Upper lobe of left lung (tissue), 6 donors: ENCODE results near the gene MPV17L2. TPM values are rescaled to one million over a fixed set of nuclear protein-coding genes. Genes with fewer than 3 reads are reported as not detected.
"Not testable (repeated sequence)": the region's sequence is repeated elsewhere in the genome, so short reads cannot be mapped to it uniquely, and the experiment has no call there.

Experiments used
- ATAC-seq, 2 donors: fragments of 200-7000 bp; cut with Tn5 transposase; one replicate each; pipeline ENCODE4 v1.9.1; 2022; ENCODE audit warnings: mild to moderate bottlenecking in 2 of 2, moderate library complexity in 2 of 2; ENCODE audit not compliant: low FRiP score in 2 of 2
- DNase-seq, 2 donors: peaks; one replicate each; pipeline ENCODE4 v3.0.0-alpha.2; 2019 to 2020
- H3K27ac ChIP-seq, 4 donors: fragments of 200-600 bp; sonication (generic); one replicate each; pipeline ENCODE4 v1.5.1; 2016 to 2019
- H3K27me3 ChIP-seq, 4 donors: fragments of 200-600 bp; sonication (generic); one replicate each; pipeline ENCODE4 v1.5.1; 2017 to 2019
- H3K36me3 ChIP-seq, 4 donors: fragments of 200-600 bp; sonication (generic); one replicate each; pipeline ENCODE4 v1.5.1; 2016 to 2019
- H3K4me1 ChIP-seq, 4 donors: fragments of 200-600 bp; sonication (generic); one replicate each; pipeline ENCODE4 v1.5.1; 2018 to 2019
- H3K4me3 ChIP-seq, 4 donors: fragments of 200-600 bp; sonication (generic); one replicate each; pipeline ENCODE4 v1.5.1; 2017 to 2019; ENCODE audit warnings: mild to moderate bottlenecking in 2 of 4, moderate library complexity in 1 of 4
- H3K9me3 ChIP-seq, 4 donors: fragments of 200-600 bp; sonication (generic); one replicate each; pipeline ENCODE4 v1.5.1; 2018 to 2019
- EP300 ChIP-seq, 4 donors: sonication (generic); formaldehyde crosslinking; IDR thresholded peaks; one replicate each; pipeline ENCODE4 v1.5.1; 2017; ENCODE audit warnings: antibody characterized with exemption in 4 of 4, control low read depth in 2 of 4
- POLR2A ChIP-seq, 4 donors: fragments of 450-650 bp; IDR thresholded peaks; one replicate each; pipeline ENCODE4 v1.5.1; 2016 to 2017; ENCODE audit warnings: antibody characterized with exemption in 4 of 4, mild to moderate bottlenecking in 2 of 4
- POLR2AphosphoS5 ChIP-seq, 2 donors: sonication (generic); formaldehyde crosslinking; IDR thresholded peaks; one replicate each; pipeline ENCODE4 v1.5.1; 2017; ENCODE audit warnings: antibody characterized with exemption in 2 of 2
- WGBS, 2 donors: methylation state at CpG; one replicate each; pipeline ENCODE4 v1.1.5; 2017 to 2018; 5-methylcytosine and 5-hydroxymethylcytosine counted together
- total RNA-seq, 6 donors: library from RNA; depleted of rRNA in 4 of 6; stranded (reverse); fragments of >200 nt in 4 of 6; gene quantifications; one replicate each; pipeline versions ENCODE4 v1.1.0 to v1.2.1, GENCODE V29; 2016 to 2021
- TF ChIP-seq, protein P1 (sequence below), 6 experiments: fragments of 450-650 bp in 4 of 6; fragments of 200-600 bp in 2 of 6; sonication (generic) in 2 of 6; IDR thresholded peaks; one replicate each; pipeline ENCODE4 v1.5.1; 2016 to 2019; ENCODE audit warnings: antibody characterized with exemption in 6 of 6
- donor health status: DM: no; HTN: no; CAD: no; lungs with moderate emphysema.
- donor health status: DM: no; HTN: yes; CAD: no; lungs with severe emphysema.

MPV17L2 gene
- total RNA-seq, 6 donors from 2014 or later, result 10.7 to 18.8 (median 13.3) TPM

DNA sequence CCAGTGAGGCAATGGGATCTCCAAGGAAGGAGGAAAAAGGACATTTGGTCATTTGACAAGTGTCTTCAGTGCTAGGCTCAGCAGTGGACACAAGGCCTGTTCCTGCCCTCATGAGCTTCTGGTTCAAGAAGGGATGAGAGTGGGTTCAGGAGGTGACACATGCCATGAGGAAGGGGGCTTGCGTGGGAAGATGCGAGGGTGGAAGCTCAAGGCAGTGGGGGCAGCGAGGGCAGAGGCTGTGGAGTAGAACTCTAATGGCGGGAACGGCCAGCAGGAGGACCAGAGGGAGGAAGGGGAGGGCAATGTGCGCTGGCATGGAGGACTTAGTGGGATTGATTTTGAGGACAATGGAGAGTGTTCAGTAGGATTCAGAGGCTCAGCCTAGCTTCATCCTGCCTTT, 36.8 kb upstream of the MPV17L2 start:
- H3K27ac ChIP-seq, result peak overlapping the region in 3 of 4 donors; percentile 58 to 75 (median 67)
- no peaks in the 10 kb centered on the region for H3K27me3 ChIP-seq
- peaks cover 0 to 8% (median 6%) of the 10 kb centered on the region in 4 donors for H3K36me3 ChIP-seq
- DNase-seq (no peak), ATAC-seq (no peak)
- WGBS, 2 donors, result 87 to 93% methylated on average over 6 of the region's 6 CpGs
- H3K4me1 ChIP-seq, result peaks cover 49 to 66% (median 53%) of the 10 kb centered on the region in 4 donors
- H3K9me3 ChIP-seq, result no peaks in the 10 kb centered on the region
- TF ChIP-seq POLR2AphosphoS5 (IDR thresholded peaks at IDR 0.05), result no peak
- TF ChIP-seq, protein P1, sequence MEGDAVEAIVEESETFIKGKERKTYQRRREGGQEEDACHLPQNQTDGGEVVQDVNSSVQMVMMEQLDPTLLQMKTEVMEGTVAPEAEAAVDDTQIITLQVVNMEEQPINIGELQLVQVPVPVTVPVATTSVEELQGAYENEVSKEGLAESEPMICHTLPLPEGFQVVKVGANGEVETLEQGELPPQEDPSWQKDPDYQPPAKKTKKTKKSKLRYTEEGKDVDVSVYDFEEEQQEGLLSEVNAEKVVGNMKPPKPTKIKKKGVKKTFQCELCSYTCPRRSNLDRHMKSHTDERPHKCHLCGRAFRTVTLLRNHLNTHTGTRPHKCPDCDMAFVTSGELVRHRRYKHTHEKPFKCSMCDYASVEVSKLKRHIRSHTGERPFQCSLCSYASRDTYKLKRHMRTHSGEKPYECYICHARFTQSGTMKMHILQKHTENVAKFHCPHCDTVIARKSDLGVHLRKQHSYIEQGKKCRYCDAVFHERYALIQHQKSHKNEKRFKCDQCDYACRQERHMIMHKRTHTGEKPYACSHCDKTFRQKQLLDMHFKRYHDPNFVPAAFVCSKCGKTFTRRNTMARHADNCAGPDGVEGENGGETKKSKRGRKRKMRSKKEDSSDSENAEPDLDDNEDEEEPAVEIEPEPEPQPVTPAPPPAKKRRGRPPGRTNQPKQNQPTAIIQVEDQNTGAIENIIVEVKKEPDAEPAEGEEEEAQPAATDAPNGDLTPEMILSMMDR (IDR thresholded peaks at IDR 0.05), result no peak
- no peak for TF ChIP-seq EP300 (IDR thresholded peaks at IDR 0.05)
- no peak for TF ChIP-seq POLR2A (IDR thresholded peaks at IDR 0.05)
- no peak overlapping the region for H3K4me3 ChIP-seq

DNA sequence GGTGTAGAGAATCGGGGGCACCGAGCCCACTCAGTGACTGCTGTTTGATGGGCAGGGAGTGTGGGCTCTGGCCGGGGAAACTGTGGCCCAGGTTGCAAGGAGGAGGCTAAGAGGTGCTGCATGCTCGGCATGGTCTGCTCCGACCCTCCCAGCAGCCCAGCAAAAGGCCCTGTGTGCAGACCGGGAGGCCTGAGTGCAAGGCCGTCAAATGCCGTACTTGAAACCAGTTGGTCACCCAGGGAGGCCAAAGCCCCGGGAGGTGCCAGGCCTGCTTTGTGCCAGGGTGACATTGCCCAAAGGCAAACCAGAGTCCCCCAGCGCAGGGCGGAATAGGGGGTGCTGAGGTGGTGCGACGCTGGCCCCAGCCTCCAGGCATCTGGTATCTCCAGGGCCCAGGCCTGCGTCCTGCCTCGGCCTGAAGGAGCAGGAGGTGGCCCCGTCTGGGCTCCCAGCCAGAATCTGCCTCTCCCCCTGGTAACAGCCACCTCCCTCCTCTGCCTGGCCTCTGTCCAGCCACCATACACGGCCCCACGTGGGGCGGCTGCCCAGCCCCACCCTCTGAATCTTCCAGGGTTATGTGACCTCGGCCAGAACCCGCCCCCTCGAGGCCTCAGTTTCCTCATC, 36.1 kb upstream of the MPV17L2 start:
- TF ChIP-seq EP300 (IDR thresholded peaks at IDR 0.05) (no peak), POLR2A (IDR thresholded peaks at IDR 0.05) (peak in 1 of 4 donors; percentile 42)
- DNase-seq (peak; percentile 86 to 90), ATAC-seq (peak in 1 of 2 donors; percentile 45)
- H3K4me1 ChIP-seq, result peaks cover 49 to 66% (median 51%) of the 10 kb centered on the region in 4 donors
- WGBS, 2 donors, result 41 to 45% methylated on average over 12 to 22 of the region's 22 CpGs
- no peaks in the 10 kb centered on the region for H3K27me3 ChIP-seq
- H3K27ac ChIP-seq, result peak overlapping the region; percentile 22 to 75 (median 62)
- no peak overlapping the region for H3K4me3 ChIP-seq
- H3K9me3 ChIP-seq, result no peaks in the 10 kb centered on the region
- H3K36me3 ChIP-seq, result peaks cover 0 to 8% (median 7%) of the 10 kb centered on the region in 4 donors

GRCh38 chr19:18157465-18158063, 35.5 kb upstream of the MPV17L2 start:
- Histone ChIP-seq H3K27ac (peak overlapping the region; percentile 22 to 75 (median 62)), H3K27me3 (no peaks in the 10 kb centered on the region), H3K4me1 (peaks cover 46 to 65% (median 49%) of the 10 kb centered on the region in 4 donors), H3K4me3 (no peak overlapping the region), H3K9me3 (no peaks in the 10 kb centered on the region), H3K36me3 (peaks cover 4 to 13% (median 12%) of the 10 kb centered on the region in 4 donors)
- no peak for ATAC-seq
- no peak for TF ChIP-seq POLR2AphosphoS5 (IDR thresholded peaks at IDR 0.05)
- TF ChIP-seq EP300 (IDR thresholded peaks at IDR 0.05), result no peak
- TF ChIP-seq, protein P1 (IDR thresholded peaks at IDR 0.05), result no peak
- TF ChIP-seq POLR2A (IDR thresholded peaks at IDR 0.05), result no peak
- DNase-seq, result peak in 1 of 2 donors; percentile 78
- 43 to 52% methylated on average over 16 to 18 of the region's 18 CpGs for WGBS, 2 donors

- TF ChIP-seq POLR2A (IDR thresholded peaks at IDR 0.05), result no peak
- no peaks in the 10 kb centered on the region for H3K27me3 ChIP-seq
- peaks cover 45 to 61% (median 49%) of the 10 kb centered on the region in 4 donors for H3K4me1 ChIP-seq
- no peak overlapping the region for H3K4me3 ChIP-seq
- no peaks in the 10 kb centered on the region for H3K9me3 ChIP-seq
- peaks cover 7 to 22% (median 20%) of the 10 kb centered on the region in 4 donors for H3K36me3 ChIP-seq
- ATAC-seq (no peak), DNase-seq (no peak)
- peak overlapping the region in 1 of 4 donors; percentile 67 for H3K27ac ChIP-seq
- WGBS, 2 donors, result 76 to 83% methylated on average over 4 of the region's 4 CpGs
Observed at GRCh38 chr19:18158467-18158866, 34.6 kb upstream of the MPV17L2 start.

- H3K9me3 ChIP-seq, H3K4me3 ChIP-seq, DNase-seq, H3K27ac ChIP-seq, H3K27me3 ChIP-seq, ATAC-seq: not testable (repeated sequence)
- Histone ChIP-seq H3K36me3 (peaks cover 7 to 25% (median 21%) of the 10 kb centered on the region in 4 donors), H3K4me1 (peaks cover 39 to 55% (median 43%) of the 10 kb centered on the region in 4 donors)
- 87 to 88% methylated on average over 6 of the region's 6 CpGs for WGBS, 2 donors
Observed at GRCh38 chr19:18159059-18159616, 33.9 kb upstream of the MPV17L2 start.

GRCh38 chr19:18159810-18160209, 33.2 kb upstream of the MPV17L2 start:
- TF ChIP-seq, protein P1 (IDR thresholded peaks at IDR 0.05), result no peak
- Histone ChIP-seq H3K36me3 (peaks cover 7 to 25% (median 21%) of the 10 kb centered on the region in 4 donors), H3K27me3 (no peaks in the 10 kb centered on the region), H3K9me3 (no peaks in the 10 kb centered on the region), H3K27ac (peak overlapping the region in 1 of 4 donors; percentile 85), H3K4me3 (no peak overlapping the region), H3K4me1 (peaks cover 34 to 48% (median 38%) of the 10 kb centered on the region in 4 donors)
- ATAC-seq, result no peak
- DNase-seq, result no peak
- WGBS, 2 donors, result 95 to 98% methylated on average over 10 of the region's 10 CpGs
